Subcutaneous abdominal adipose tissue (tissue), 5 donors: Measurements from ENCODE around the gene MEPCE.

Experiments used
- H3K27ac ChIP-seq: one replicate; pipeline ENCODE4 v1.7.0; 2013; ENCODE audit warnings: low read depth, mild to moderate bottlenecking, inconsistent platforms, low read length, moderate library complexity
- H3K27me3 ChIP-seq, 5 donors: one replicate each; pipeline ENCODE4 v1.7.0; 2013; ENCODE audit warnings: low read length in 5 of 5, inconsistent platforms in 1 of 5; ENCODE audit not compliant: control insufficient read depth in 5 of 5, insufficient read depth in 4 of 5
- H3K36me3 ChIP-seq, 5 donors: one replicate each; pipeline ENCODE4 v1.7.0; 2013; ENCODE audit warnings: low read length in 5 of 5; ENCODE audit not compliant: control insufficient read depth in 5 of 5, insufficient read depth in 5 of 5
- H3K4me1 ChIP-seq, 5 donors: one replicate each; pipeline ENCODE4 v1.7.0; 2013; ENCODE audit warnings: low read length in 5 of 5, mild to moderate bottlenecking in 3 of 5, moderate library complexity in 1 of 5; ENCODE audit not compliant: control insufficient read depth in 5 of 5, insufficient read depth in 5 of 5
- H3K4me3 ChIP-seq, 5 donors: one replicate each; pipeline ENCODE4 v1.7.0; 2013; ENCODE audit warnings: low read length in 5 of 5, low read depth in 1 of 5
- H3K9ac ChIP-seq, 5 donors: one replicate each; pipeline ENCODE4 v1.7.0; 2013; ENCODE audit warnings: low read length in 5 of 5, mild to moderate bottlenecking in 4 of 5, moderate library complexity in 3 of 5
- H3K9me3 ChIP-seq, 5 donors: one replicate each; pipeline ENCODE4 v1.7.0; 2013; ENCODE audit warnings: low read length in 5 of 5; ENCODE audit not compliant: control insufficient read depth in 5 of 5
- donor health status: healthy.
- donor health status: healthy.
- donor health status: healthy.
- donor health status: healthy.
- donor health status: healthy.

MEPCE gene

DNA sequence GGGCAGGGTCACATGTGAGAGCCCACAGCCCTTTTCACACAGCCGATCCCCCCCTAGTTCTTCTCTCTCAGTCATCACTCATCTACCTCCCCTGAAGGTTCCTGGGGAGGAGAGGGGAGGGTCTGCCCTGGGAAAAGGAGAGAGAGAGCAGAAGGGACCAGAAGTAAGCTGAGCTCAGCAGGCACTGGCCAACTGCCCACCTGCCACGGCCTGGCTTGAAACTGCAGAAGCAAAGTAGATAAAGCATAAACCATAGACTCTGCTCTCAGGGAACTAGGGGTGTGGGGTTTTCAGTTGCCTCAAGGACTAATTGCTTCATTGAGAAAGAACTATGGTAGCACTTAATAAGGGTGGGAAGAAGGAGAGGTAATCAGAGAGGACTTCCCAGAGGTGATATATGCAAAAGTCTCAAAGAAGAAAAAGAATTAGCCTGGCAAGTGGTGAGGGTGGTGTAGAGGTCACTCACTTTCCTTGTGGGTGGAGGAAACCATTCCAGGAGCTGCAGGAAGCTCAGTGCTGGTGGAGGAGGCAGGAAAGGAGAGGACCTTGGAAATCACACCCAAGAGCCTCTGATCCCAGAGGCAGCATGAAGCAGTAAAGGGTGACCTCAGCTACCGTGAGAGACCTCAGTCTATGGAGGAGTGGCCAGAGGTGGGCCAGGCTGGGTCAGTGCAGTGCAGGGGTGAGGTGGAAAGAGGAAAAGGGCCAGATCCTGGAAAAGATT, 39.2 kb upstream of the MEPCE start:
- H3K4me1 ChIP-seq: peaks cover 0 to 2% (median 0%) of the 10 kb centered on the region in 5 donors
- H3K27me3 ChIP-seq: peaks cover 0 to 6% (median 0%) of the 10 kb centered on the region in 5 donors
- no peak overlapping the region for H3K27ac ChIP-seq
- H3K36me3 ChIP-seq: no peaks in the 10 kb centered on the region
- no peak overlapping the region for H3K4me3 ChIP-seq
- H3K9ac ChIP-seq: no peak overlapping the region
- peaks cover 0 to 6% (median 4%) of the 10 kb centered on the region in 5 donors for H3K9me3 ChIP-seq

DNA sequence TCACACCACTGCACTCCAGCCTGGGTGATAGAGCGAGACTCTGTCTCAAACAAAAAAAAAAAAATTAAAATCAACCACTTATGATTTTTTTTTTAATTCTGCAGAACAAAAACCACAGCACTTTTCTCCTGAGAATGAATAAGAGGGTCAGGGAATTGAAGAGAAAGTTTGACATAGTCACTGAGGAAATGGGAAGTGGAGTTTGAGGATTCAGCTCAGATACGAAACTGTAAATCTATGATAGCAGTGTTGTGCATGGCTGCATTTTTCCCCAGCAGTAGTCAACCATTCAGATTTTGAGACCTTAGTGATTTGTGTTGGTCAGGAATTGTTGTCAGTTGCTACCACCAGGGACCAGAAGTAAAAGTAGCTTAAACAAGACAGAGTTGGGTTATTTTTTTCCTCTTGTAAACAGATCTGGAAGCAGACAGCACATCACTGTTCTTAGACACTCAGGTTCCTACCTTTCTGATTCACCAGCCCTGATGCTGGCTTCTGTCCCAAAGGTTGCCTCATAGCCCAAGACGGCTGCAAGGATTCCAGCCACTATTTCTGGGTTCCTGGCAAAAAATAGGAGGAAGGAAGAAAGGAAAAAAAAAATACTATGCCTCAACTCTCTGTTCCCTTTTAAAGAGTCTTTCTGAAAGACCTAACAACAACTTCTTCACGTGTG, 36.3 kb upstream of the MEPCE start:
- H3K27ac ChIP-seq: no peak overlapping the region
- H3K9ac ChIP-seq: no peak overlapping the region
- H3K27me3 ChIP-seq: peaks cover 0 to 6% (median 0%) of the 10 kb centered on the region in 5 donors
- H3K4me3 ChIP-seq: no peak overlapping the region
- peaks cover 0 to 6% (median 4%) of the 10 kb centered on the region in 5 donors for H3K9me3 ChIP-seq
- H3K36me3 ChIP-seq: no peaks in the 10 kb centered on the region
- peaks cover 3 to 15% (median 10%) of the 10 kb centered on the region in 5 donors for H3K4me1 ChIP-seq

DNA sequence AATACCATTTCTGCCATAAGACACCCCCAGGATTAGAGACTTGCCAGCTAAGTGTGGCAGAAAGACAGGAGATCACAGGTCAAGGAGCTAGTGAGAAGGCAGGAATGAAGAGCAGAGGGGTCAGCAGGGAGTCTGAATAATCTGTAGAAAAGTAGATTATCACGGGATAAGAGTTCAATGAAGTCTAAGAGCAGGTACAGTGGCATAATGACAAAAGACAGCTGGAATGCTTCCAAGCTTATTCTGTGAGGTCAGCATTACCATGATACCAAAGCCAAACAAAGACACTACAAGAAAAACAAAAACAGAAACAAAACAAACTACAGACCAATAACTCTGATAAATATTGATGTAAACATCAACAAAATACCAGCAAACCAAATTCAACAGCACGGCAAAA, 35.6 kb upstream of the MEPCE start:
- no peak overlapping the region for H3K4me3 ChIP-seq
- no peak overlapping the region for H3K9ac ChIP-seq
- H3K36me3 ChIP-seq: no peaks in the 10 kb centered on the region
- peaks cover 3 to 18% (median 15%) of the 10 kb centered on the region in 5 donors for H3K4me1 ChIP-seq
- peaks cover 0 to 6% (median 4%) of the 10 kb centered on the region in 5 donors for H3K9me3 ChIP-seq
- H3K27me3 ChIP-seq: peaks cover 0 to 6% (median 0%) of the 10 kb centered on the region in 5 donors
- no peak overlapping the region for H3K27ac ChIP-seq

DNA sequence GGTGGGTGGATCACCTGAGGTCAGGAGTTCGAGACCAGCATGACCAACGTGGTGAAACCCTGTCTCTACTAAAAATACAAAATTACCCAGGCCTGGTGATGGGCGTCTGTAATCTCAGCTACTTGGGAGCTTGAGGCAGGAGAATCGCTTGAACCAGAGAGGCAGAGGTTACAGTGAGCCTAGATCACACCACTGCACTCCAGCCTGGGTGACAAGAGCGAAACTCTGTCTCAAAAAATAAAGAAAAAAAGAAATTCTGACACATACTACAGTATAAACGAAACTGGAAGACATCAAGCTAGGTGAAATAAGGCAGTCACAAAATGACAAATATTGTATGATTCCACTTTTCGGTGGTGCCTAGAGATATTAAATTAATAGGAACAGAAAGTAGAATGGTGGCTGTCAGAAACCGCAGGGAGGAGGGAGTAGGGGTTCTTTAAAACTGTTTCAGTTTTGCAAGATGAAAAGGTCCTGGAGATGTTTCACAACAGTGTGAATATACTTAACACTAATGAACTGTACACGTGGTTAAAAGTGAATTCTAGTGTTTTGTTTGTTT, 33.1 kb upstream of the MEPCE start:
- Histone ChIP-seq H3K27ac (no peak overlapping the region), H3K4me3 (no peak overlapping the region), H3K36me3 (peaks cover 0 to 7% (median 0%) of the 10 kb centered on the region in 5 donors), H3K9ac (peak overlapping the region in 1 of 5 donors; percentile 6), H3K9me3 (peaks cover 0 to 6% (median 4%) of the 10 kb centered on the region in 5 donors), H3K27me3 (no peaks in the 10 kb centered on the region), H3K4me1 (peaks cover 3 to 18% (median 13%) of the 10 kb centered on the region in 5 donors)

DNA sequence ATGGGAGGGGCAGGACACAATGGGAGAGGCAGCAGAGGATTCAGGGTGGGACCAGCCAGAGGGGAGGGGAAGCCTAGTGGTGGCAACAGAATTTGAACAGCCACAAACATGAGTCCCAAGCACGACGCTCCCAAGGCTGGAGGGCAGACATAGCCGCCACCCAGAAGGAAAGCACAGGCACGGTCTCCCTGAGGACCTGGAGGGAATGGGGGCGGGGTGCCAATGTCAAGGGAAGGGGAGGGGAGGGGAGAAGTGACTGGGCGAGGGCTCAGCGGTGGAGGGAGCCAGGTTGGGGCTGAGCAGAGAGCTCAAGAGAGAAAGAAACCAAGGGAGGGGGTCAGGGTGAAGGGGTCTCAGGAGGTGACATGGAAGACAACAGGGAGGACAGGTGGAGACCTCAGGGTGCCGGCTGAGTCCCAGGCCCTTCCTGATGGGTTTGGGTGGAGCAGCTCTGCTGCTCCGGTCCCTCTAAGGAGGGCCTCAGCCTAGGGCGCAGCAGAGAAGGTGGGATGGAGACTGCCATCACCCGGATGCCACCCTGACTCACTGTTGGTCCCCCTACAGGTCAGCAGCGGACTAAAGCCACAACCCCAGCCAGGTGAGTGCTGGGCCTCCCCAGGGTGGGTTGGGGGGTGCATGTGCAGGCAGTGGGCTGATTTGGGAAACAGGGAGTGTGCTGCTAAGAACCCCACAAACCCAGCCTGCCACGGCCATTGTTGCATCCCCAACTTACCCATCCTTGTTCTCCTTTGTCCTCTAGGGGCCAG, 32.1 kb upstream of the MEPCE start:
- Histone ChIP-seq H3K9me3 (peaks cover 0 to 6% (median 4%) of the 10 kb centered on the region in 5 donors), H3K27me3 (no peaks in the 10 kb centered on the region), H3K9ac (no peak overlapping the region), H3K36me3 (peaks cover 0 to 7% (median 0%) of the 10 kb centered on the region in 5 donors), H3K4me1 (peaks cover 3 to 18% (median 13%) of the 10 kb centered on the region in 5 donors), H3K27ac (no peak overlapping the region), H3K4me3 (no peak overlapping the region)

DNA sequence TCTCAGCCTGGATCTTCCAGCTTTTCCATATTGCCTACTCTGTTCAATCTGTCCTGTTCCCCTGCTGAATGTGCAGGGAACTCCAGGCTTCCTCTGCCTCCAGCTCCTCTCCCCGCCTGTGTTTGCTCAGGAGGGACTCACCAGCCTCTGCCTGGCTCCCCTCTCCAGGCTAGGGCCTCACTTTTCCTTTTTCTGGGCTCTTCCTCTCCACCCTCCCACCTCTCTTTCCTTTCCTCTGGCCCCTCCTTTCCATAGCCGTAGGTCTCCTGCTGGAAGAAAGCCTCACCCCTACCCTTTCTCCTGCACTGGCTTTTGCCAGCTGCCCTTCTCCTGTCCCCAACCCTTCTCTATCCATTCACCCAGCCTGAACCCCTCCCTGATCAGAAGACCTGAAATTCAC, 31.4 kb upstream of the MEPCE start:
- no peaks in the 10 kb centered on the region for H3K27me3 ChIP-seq
- H3K9me3 ChIP-seq: peaks cover 0 to 6% (median 4%) of the 10 kb centered on the region in 5 donors
- peaks cover 0 to 7% (median 0%) of the 10 kb centered on the region in 5 donors for H3K36me3 ChIP-seq
- peaks cover 3 to 18% (median 13%) of the 10 kb centered on the region in 5 donors for H3K4me1 ChIP-seq
- H3K27ac ChIP-seq: no peak overlapping the region
- H3K9ac ChIP-seq: peak overlapping the region in 1 of 5 donors; percentile 40
- peak overlapping the region in 2 of 5 donors; percentile 11 to 25 for H3K4me3 ChIP-seq

DNA sequence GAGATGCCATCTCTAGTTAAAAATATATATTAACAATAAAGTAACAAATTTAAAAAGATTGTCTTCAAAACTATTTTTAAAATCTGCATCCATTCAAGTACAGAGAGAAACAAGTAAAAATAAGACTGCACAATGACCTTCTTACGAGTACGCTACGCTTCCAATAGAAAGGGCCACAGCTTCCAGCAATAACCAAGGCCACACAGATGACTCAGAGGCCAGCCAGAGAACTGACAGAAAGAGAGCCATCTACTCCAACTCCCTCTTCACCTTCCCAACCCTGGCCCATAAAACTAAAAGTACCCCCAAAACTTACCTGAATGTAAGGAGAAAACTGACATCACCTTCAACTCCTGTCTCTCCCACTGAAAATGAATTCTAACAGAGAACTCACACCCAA, 29.6 kb upstream of the MEPCE start:
- no peaks in the 10 kb centered on the region for H3K9me3 ChIP-seq
- H3K9ac ChIP-seq: no peak overlapping the region
- H3K4me3 ChIP-seq: no peak overlapping the region
- H3K36me3 ChIP-seq: peaks cover 0 to 7% (median 3%) of the 10 kb centered on the region in 5 donors
- peaks cover 3 to 18% (median 13%) of the 10 kb centered on the region in 5 donors for H3K4me1 ChIP-seq
- no peak overlapping the region for H3K27ac ChIP-seq
- H3K27me3 ChIP-seq: no peaks in the 10 kb centered on the region

DNA sequence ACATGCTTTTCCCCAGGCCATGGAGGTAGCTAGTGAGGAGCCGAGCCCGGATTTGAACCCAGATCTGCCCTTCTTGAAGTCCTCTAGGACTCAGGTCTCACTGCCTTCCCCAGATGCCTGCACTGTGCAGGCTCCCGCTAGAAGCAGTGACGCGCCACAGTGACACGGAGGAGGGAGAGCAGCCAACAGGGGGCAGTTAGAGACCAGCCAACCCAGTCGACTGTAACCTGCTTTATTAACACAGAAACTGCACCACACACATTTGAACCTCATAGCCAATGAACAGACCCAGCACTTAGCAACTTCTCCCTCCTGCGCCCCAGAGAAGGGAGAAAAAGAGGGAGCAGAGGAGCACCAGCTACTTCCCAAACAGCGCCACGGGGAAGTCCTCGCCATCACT, 29.0 kb upstream of the MEPCE start:
- Histone ChIP-seq H3K27ac (no peak overlapping the region), H3K27me3 (no peaks in the 10 kb centered on the region), H3K4me1 (peaks cover 3 to 18% (median 13%) of the 10 kb centered on the region in 5 donors)

DNA sequence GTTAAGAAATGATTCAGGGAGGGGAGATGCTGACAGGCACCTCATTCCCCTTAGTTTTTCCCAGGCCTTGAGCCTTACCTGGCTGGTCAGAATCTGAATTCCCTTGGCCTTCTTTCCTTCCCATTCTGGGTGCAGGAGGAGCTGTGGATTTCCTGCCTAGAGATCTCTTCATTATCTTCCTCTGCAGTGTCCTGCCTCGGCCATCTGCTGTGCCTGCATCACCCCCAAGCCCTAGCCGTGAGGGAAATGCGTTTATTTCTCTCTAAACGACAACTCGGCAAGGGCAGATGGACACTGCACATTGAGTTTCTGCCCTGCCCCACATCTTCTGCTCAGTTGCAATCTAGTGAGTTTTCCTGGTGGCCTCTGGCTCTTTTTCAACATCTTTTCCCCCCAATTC, 27.8 kb upstream of the MEPCE start:
- Histone ChIP-seq H3K27me3 (no peaks in the 10 kb centered on the region), H3K27ac (no peak overlapping the region), H3K36me3 (peaks cover 0 to 7% (median 3%) of the 10 kb centered on the region in 5 donors), H3K4me1 (peaks cover 3 to 18% (median 13%) of the 10 kb centered on the region in 5 donors), H3K4me3 (no peak overlapping the region), H3K9ac (no peak overlapping the region), H3K9me3 (no peaks in the 10 kb centered on the region)

More for the DNA sequence above, 29.0 kb upstream of the MEPCE start:
- Histone ChIP-seq H3K9ac (no peak overlapping the region), H3K4me3 (no peak overlapping the region), H3K36me3 (peaks cover 0 to 7% (median 3%) of the 10 kb centered on the region in 5 donors), H3K9me3 (no peaks in the 10 kb centered on the region)
